ENCODE measurements around the gene SUPT6H.
"Not testable (repeated sequence)": the region's sequence is repeated elsewhere in the genome, so short reads cannot be mapped to it uniquely, and the experiment has no call there.

The SUPT6H gene

DNA sequence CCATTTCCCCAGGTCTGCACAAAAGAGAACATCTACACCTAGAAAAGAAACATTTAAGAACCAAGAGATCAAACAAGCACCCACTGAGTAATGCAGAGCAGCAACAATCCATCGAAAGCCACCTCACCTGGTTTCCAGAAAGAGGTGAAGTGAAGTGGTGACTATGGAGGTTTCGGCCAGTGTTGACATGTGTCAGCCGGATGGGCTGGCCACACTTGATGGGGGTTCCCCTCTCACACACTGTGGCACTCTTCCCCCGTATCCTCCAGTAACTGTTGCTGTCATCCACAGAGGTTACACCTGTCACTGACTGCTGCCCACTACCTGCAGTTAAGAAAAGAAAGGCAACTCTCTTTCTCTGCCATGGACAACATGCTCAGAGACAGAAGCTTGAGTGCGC, 6.8 kb upstream of the SUPT6H start:
- no peak for DNase-seq

DNA sequence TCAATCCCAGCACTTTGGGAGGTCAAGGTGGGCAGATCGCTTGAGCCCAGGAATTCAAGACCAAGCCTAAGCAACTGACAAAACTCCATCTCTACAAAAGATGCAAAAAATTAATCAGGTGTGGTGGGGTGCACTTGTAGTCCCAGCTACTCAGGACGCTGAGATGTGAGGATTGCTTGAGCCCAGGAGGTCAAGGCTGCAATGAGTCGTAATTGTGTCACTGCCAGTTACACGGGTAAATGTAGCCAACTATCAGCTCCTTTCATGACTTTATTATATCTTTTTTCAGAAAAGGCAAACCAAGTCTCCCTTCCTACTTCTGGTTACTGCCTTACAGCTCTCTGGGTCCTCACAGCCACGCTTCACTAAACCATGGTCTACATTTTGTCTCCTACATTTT, 4.2 kb upstream of the SUPT6H start:
- no peak for DNase-seq

DNA sequence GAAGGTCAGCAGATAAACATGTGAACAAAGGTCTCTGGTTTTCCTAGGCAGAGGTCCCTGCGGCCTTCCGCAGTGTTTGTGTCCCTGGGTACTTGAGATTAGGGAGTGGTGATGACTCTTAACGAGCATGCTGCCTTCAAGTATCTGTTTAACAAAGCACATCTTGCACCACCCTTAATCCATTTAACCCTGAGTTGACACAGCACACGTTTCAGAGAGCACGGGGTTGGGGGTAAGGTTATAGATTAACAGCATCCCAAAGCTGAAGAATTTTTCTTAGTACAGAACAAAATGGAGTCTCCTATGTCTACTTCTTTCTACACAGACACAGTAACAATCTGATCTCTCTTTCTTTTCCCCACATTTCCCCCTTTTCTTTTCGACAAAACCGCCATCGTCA, 3.7 kb upstream of the SUPT6H start:
- not testable (repeated sequence) for DNase-seq

DNA sequence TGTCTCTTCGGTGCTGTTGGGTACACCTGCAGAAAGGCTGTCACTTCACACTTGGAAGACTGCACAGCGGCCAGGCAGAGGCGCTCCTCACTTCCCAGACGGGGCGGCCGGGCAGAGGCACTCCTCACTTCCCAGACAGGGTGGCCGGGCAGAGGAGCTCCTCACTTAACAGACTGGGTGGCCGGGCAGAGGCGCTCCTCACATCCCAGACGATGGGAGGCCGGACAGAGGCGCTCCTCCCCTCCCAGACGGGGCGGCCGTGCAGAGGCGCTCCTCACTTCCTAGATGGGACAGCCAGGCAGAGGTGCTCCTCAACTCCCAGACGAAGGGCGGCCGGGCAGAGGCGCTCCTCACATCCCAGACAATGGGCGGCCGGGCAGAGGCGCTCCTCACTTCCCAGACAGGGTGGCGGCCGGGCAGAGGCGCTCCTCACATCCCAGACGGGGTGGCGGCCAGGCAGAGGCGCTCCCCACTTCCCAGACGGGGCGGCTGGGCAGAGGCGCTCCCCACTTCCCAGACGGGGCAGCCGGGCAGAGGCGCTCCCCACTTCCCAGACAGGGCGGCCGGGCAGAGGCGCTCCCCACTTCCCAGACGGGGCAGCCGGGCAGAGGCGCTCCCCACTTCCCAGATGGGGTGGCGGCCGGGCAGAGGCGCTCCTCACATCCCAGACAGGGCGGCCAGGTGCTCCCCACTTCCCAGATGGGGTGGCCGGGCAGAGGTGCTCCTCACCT, 3.1 kb upstream of the SUPT6H start:
- DNase-seq, result not testable (repeated sequence)

DNA sequence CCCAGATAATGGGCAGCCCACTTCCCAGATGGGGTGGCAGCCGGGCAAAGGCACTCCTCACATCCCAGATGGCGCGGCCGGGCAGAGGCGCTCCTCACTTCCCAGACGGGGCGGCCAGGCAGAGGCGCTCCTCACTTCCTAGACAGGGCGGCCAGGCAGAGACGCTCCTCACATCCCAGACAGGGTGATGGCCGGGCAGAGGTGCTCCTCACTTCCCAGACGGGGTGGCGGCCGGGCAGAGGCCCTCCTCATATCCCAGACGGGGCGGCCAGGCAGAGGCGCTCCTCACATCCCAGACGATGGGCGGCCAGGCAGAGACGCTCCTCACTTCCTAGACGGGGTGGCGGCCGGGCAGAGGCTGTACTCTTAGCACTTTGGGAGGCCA, 2.5 kb upstream of the SUPT6H start:
- not testable (repeated sequence) for DNase-seq

DNA sequence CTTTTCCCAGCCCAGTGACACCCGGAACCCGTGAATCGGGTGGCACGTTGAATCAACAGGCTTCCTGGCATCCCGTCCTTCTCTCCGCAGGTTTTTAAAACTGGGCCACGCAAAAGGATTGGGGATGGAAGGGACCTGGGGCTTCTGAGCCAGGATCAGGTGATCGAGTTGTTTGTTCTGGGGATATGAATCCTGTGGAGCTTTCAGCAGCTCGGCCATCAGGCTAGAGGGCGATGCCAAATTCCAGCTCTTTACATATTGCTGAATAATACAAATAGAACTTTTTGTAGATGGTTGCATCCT, 473 bp downstream of the SUPT6H start:
- no peak for DNase-seq

DNA sequence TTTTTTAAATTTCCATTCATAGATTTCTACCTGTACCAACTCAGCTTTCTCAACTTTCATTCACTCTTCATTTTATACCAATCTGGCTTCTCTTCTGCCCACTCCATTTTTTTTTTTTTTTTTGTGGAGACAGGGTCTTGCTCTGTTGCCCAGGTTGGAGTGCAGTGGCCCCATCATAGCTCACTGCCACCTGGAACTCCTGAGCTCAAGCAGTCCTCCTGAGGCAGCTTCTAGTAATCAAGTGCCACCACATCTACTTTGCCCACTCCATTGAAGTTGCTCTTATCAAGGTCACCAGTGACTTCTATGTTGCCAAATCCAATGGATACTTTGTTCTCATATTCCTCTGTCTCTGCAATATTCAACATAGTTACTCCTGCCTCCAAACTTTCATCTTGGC, 1.7 kb downstream of the SUPT6H start:
- no peak for DNase-seq

DNA sequence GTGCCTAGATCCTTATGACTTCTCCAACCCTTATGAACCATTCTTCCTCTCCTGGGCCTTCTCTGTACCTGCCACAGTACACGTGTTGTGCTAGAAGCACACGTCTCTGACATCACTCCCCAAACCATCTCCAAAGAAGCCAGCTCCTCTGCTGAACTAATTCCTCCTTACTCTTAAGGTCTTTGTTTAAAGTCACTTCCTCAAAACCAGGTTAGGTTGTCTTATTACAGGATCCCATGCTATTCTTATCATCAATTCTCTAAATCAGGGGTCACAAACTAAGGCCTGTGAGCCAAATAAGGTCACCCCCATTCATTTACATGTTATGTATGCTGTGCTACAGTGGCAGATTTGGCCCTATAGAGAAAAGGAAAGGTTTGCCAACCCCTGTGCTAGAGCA, 4.0 kb downstream of the SUPT6H start:
- no peak for DNase-seq

DNA sequence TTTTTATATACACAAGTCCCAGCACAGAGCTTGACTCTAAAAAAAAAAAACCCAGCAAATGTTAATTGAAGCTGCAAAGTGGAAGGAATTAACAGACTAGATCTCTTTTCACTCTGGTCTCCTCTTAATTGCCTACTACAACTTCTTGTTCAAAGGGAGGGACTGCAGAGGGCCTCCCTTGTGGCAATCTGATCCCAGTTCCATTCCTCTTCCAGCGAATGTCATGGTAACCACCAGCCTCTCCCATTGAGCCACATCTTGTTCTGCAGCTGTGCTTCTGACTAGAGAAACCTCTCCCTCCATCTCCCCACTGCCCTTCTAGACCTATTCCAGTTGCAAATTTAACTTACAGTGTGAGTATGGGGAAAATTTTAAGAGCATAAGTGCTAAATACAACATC, 5.9 kb downstream of the SUPT6H start:
- no peak for DNase-seq

DNA sequence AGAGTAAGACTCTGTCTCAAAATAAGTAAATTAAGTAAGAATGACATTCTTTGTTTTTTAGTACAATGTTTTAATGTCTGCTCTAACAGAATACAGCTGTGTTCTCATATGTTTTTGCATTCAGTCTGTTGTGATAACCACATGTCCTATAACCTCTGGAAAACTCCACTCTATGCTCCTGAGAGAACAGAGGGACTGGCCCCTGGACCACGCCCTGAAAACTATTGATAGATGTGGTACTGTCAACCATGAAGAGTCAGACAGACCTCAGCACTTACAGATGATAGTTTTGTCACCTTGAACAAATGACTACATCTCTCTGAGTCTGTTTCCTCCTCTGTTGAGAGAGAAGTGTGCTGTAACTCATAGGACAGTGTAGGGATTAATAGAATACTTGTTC, 7.9 kb downstream of the SUPT6H start:
- no peak for DNase-seq

DNA sequence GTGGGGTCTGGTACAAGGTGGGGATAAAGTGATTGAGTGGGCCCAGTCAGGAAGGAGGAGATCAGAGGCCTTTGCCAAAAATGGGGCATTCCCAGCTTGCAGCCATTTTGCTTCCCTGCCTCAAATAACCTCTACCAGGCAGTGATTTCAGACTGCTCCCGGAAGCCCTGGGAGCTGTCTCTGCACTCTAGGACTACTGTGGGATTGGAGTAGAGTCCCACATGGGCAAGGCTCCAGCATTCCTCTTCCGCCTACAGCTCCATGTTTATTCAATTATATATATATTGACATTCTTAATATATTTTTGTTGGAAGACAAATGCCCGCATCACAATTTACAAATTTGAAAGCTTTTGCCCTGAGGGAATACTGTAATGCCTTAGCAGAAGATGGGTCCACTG, 13.5 kb downstream of the SUPT6H start:
- no peak for DNase-seq

DNA sequence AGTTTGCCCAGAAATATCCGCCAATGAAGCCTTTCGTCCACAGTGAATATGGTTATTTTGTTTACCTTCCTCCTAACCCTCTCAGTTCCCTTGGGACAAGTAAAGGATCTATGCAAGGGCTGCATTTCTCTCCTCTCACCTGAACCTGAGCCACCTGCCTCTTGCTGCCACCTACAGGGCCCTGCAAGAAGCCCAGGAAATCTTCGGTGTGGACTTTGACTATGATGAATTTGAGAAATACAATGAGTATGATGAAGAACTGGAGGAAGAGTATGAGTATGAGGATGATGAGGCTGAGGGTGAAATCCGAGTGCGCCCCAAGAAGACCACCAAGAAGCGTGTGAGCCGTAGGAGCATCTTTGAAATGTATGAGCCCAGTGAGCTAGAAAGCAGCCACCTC, 14.0 kb downstream of the SUPT6H start:
- peak; percentile 19 for DNase-seq

DNA sequence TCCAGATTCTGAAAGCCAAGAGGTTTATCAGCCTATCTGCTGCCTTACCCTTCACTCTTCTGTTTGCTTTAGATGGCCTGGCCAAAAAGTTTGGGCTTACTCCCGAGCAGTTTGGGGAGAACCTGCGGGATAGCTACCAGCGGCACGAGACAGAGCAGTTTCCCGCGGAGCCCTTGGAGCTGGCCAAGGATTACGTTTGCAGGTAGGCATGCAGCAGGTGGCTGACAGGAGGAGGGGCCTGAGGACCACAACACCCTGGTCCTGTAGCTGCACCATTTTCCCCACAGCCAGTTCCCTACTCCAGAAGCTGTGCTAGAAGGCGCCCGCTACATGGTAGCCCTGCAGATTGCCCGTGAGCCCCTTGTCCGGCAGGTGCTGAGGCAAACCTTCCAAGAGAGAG, 20.6 kb downstream of the SUPT6H start:
- DNase-seq, result no peak

DNA sequence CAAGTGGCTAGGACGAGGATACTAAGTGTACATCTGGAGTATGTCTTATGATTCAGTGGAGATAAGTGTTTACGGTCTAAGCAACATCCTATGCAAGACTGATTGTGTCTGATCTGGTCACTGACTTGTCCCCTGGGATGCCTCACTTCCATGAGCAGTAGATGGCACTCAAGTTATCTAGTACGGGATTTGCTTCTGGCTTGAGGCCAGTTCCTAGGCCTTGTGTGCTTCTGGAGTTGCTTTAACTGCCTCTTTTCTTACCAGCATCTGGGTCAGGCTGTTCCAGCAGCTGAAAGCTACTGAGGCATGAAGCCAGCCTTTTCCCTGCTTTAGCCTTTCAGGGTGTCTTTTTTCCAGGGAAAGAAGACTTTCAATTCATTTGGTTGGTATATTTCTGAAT, 23.0 kb downstream of the SUPT6H start:
- no peak for DNase-seq

DNA sequence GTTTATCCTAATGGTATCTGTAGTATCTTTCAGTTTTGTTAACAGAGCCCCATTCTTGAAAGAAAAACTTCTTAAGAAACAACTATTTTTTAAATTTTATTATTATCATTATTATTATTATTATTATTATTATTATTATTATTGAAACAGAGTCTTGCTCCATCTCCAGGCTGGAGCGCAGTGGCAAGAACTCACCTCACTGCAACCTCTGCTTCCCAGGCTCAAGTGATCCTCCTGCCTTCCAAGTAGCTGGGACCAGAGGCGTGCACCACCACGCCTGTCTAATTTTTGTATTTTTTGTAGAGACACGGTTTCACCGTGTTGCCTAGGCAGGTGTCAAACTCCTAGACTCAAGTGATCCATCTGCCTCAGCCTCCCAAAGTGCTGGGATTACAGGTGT, 23.4 kb downstream of the SUPT6H start:
- no peak for DNase-seq

DNA sequence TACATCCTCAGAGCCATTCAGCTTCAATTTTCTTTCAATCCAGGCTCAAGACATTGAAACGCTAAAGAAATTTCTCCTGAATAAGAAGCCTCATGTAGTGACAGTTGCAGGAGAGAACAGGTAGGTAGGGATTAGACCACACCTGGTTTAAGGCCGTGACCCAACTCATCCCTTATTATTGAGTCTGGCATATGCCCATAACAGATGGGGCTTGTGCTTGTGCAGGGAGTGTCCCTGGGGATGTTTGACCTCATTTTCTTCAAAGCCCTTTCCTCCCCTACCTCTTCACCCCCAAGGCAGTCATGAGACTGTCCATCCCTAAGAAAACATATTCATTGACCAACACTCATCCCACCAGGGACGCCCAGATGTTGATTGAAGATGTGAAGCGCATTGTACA, 24.3 kb downstream of the SUPT6H start:
- no peak for DNase-seq

DNA sequence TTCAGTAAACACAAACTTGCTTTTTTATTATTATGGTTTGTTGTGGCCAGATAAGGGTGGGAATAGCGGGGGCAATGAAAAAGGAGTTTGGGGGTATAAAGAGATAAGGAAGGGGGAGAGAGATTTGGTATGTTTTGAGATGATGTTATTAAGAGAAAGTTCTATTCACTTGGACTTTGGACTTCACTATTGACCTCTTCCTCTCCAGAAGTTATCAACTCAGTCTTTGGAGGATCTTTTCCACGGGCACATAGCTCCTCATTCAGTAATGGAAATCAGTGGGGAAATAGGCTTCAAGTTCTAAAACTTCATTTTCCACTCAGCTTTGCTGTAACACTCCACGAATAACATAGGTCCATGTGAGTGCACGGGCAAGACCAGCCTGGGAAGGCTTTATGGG, 26.5 kb downstream of the SUPT6H start:
- no peak for DNase-seq

DNA sequence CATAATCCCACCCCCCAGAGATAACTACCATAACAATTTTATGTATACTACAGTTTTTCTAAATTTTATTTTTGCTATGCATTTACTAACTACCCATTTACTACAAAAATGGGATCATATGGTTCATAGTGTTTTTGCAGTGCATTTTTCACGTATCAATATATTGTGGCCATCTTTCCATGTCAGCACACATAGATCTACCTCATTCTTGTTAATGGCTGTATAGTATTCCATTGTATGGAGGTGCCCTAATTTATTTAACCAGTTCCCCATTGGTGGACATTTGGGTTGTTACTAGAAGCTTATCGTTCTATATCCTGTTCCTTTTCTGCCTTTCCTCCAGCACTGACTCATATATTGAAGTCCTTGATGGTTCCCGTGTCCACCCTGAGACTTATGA, 27.0 kb downstream of the SUPT6H start:
- no peak for DNase-seq

DNA sequence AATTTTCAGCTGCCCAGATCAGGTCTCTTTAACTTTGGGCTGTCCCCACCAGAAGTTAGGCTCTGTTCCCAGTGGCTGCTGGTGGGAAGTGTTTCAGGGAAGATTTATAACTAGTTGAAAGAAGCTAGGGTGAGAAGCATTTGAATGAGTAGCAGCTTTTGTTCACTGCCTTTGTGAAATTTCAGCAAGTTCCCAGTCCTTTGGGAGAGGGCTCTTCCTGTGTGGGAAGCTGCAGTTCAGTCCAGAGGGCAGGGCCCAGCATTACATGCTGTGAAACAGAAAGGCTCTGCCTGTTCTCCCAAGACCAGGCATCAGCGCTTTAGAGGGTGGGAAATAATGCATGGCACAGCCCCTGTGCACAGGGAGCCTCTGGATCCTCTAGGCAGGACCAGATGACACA, 31.9 kb downstream of the SUPT6H start:
- DNase-seq, result no peak

DNA sequence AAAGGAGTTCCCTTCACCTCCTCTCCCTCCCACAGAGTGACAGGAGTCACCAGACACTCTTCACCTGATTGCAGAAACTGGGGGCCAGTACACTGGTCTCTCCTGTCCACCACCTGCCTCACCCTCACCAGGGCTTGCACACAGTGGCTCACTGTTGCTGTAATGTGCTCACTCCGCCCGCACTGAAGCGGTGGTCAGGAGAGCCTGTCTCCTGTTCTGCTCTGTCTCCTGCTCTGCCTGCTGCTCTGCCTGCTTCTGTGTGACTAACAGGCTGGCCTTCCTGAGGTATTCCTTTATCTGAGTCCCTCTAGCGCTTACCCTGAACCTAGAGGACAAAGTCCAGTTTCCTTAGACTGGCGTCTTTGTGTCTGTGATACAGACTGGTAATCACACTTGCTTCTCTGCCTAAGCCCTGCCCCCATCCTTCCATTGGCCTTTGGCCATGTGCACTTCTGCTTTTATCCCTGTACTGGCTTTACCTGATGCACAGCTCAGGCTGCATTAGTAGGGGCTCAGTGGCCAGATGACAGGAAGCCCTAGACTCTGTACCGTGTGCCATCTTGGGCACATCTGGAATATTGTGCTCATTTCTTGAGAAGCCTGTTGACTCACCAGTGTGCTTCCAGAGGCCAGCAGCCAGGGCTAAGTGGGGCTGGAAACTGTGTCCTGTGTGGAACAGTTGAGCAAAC, 36.4 kb downstream of the SUPT6H start:
- no peak for DNase-seq

DNA sequence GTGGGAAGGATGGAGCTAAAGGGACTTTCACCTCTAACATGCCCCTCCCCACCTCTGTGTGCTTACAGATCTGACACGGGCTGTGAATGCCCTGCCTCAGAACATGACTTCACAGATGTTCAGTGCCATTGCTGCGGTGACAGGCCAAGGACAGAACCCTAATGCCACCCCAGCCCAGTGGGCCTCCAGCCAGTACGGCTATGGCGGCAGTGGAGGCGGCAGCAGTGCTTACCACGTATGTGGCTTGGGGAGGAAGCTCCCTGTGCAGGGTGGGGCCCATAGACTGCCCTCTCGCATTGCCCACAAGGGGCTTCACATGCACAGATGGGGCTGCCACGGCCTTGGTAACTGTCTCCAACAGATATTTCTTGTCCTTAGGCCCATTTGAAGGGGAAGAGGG, 38.3 kb downstream of the SUPT6H start:
- DNase-seq, result no peak

DNA sequence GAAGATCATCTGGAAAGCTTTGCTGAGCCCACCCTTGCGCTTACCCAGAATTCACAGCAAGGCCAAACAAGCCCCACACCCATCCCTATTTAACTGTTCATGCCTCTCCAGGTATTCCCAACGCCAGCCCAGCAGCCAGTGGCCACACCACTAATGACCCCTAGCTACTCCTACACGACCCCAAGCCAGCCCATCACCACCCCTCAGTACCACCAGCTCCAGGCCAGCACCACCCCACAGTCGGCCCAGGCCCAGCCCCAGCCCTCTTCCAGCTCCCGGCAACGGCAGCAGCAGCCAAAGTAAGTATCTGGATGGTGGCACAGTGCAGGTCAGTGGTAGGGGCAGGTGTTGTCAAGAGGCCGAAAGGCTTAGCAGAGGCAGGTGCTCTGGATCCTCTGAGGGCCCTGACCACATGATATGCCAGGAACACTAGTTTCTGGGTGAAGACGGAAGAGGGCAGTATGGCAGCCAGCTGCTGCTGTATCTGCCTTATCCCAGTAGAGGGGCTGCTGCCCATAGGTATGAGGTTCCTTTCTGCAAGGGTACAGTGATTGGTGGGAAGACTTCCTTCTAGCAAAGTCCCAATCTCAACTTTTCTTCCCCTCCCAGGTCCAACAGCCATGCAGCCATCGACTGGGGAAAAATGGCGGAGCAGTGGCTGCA, 39.0 kb downstream of the SUPT6H start:
- no peak for DNase-seq

DNA sequence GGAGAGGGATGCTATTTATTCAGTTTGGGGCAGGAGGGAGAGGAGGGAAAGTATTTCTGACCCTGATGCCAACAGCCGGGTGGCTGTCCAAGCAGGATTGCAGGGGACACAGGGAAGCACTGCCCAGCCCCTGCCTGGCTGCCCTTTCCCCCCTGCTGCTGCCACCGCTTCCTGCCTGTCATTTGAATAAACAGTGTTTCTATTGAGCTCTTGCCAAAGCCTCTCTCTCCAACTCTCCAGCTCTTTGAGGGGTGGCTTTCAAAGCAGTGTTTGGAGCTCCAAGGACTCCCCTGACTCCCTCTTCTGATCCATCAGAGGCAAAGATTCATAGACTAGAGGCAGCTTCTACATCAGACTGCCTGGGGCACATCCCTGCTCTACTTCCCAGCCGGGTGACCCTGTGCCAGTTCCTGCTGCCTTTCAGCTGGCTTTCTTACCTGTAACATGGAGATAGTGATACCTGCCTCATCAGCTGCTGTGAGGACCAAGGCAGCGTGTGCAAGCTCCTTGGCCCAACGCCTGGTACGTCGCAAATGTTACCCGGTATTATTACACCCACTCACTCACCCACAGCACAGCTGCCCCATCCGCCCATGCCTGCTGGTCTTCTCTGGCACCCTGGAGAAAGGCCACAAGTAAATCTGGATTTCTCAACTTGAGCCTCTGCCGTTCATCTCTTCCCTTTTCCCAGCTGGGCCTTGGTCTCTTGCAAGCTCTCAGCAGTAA, 40.2 kb downstream of the SUPT6H start:
- no peak for DNase-seq

DNA sequence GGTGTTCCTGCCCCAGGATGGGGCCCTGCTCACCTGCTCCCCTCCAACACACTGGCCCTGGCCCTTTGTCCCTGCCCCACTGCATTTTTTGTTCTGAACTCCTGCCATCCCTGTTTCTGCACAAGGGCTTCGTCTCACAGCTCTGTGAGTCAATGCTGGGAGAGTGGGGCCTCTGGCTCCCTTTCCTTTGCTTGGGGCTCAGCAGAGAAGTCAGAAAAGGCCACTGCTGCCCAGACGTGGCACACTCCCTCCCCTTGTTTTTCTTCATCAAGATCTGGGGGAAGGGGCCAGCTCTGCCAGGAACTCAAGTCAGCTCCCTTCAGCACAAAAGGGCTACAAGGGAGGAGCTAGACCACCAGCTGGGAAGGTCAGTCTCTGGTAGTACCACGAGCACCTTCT, 40.7 kb downstream of the SUPT6H start:
- DNase-seq, result no peak
